GM19328 (cell line): ENCODE measurements around the gene PPP1R1B.

Experiments used
- ATAC-seq: cut with Tn5 transposase; IDR thresholded peaks from one replicate; pipeline ENCODE4 v1.9.1; 2021; ENCODE audit warnings: mild to moderate bottlenecking, moderate library complexity; ENCODE audit not compliant: unreplicated experiment

The PPP1R1B gene

GRCh38 chr17:39678340-39679116 is 51.8 kb downstream of the PPP1R1B start:
- no peak for ATAC-seq

GRCh38 chr17:39679521-39680192 is 52.9 kb downstream of the PPP1R1B start:
- no peak for ATAC-seq

GRCh38 chr17:39683295-39683939 is 56.7 kb downstream of the PPP1R1B start:
- ATAC-seq, result no peak

GRCh38 chr17:39684369-39685192 is 57.8 kb downstream of the PPP1R1B start:
- no peak for ATAC-seq
